ENCODE results near the gene MCRS1.

DNA sequence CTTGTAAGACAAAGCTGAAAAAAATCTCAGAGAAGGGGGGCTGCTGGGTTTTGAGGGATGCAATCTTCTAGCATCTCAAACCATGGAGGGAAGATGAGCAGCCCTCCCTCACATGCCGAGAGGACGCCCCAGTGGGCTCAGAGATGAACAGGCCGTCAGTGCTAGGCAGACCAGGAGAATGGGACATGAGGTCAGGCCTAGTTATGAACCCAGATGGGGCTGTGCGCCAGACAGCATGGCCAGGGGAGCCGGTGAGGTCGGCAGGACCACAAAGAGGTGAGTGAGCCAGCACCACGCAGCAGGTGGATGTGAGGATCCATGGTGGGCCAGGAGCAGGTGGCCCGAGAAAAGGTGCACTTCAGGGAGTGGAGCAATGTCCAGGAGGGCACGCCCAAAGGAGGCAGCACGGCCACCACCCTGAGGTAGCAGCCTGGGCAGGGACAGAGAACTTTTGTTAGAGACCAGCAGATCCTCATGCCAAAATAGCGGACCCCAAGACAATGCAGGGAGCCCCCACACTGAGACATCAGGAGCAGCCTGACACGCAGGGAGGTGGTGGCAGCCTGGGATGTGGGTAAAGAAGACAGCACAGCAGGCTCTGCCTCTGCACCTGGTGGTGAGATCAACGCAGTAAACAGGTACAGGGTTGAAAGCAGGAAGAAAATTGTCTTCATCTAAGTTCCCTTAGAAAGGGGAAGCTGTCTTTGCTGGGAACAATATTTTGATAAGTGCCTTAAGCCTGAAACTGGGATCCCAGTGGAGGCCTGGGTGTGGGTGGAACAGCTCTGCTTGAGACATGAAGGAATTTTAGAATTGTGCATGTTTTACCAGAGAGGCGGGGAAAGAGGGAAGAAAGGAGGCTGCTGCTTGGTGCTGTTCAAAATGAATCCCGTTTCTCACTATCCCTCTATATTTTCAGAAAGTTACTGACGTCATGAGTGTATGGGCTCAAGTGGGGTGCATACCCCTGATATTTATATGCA is 17.8 kb upstream of the MCRS1 start:
- TF ChIP-seq SUZ12 (IDR thresholded peaks at IDR 0.05; ENCODE audit: extremely low read depth, insufficient read depth, insufficient read length), result no peak
- TF ChIP-seq YY1 (IDR thresholded peaks at IDR 0.05; ENCODE audit: insufficient read depth, insufficient read length), result no peak

Measured in NT2/D1 (cell line).